ENCODE results near the gene URI1. TPM values are rescaled to one million over a fixed set of nuclear protein-coding genes. Genes with fewer than 3 reads are reported as not detected.

The URI1 gene
- total RNA-seq, 4 donors from 2014 or later, result 19.3 to 68.3 (median 43.6) TPM

GRCh38 chr19:30044273-30045248 lies 102.5 kb downstream of the URI1 start:
- no peaks in the 10 kb centered on the region for H3K9me3 ChIP-seq
- H3K27me3 ChIP-seq, result no peaks in the 10 kb centered on the region
- TF ChIP-seq CTCF (IDR thresholded peaks at IDR 0.05) (no peak), POLR2A (IDR thresholded peaks at IDR 0.05) (no peak)
- 91 to 95% methylated on average over 12 to 13 of the region's 13 CpGs for WGBS, 2 donors
- H3K27ac ChIP-seq, result no peak overlapping the region
- DNase-seq, result no peak
- no peak overlapping the region for H3K4me3 ChIP-seq
- intact Hi-C loops (cut with DNase I), result no loop called here
- H3K4me1 ChIP-seq, result no peaks in the 10 kb centered on the region
- H3K36me3 ChIP-seq, result no peaks in the 10 kb centered on the region

- Histone ChIP-seq H3K4me1 (no peaks in the 10 kb centered on the region), H3K27me3 (no peaks in the 10 kb centered on the region), H3K9me3 (no peaks in the 10 kb centered on the region), H3K27ac (no peak overlapping the region), H3K36me3 (no peaks in the 10 kb centered on the region), H3K4me3 (no peak overlapping the region)
- TF ChIP-seq CTCF (IDR thresholded peaks at IDR 0.05) (no peak), POLR2A (IDR thresholded peaks at IDR 0.05) (no peak)
- DNase-seq, result no peak
- WGBS, 2 donors, result 41 to 51% methylated on average over 4 of the region's 4 CpGs
- intact Hi-C loops (cut with DNase I), result no loop called here
These were observed 104.5 kb downstream of the URI1 start for GRCh38 chr19:30046522-30046921.

GRCh38 chr19:30047432-30047831 lies 105.4 kb downstream of the URI1 start:
- Histone ChIP-seq H3K4me1 (no peaks in the 10 kb centered on the region), H3K27me3 (no peaks in the 10 kb centered on the region), H3K36me3 (no peaks in the 10 kb centered on the region), H3K9me3 (no peaks in the 10 kb centered on the region), H3K4me3 (no peak overlapping the region), H3K27ac (no peak overlapping the region)
- intact Hi-C loops (cut with DNase I), result no loop called here
- 81 to 86% methylated on average over 3 to 7 of the region's 8 CpGs for WGBS, 2 donors
- TF ChIP-seq CTCF (IDR thresholded peaks at IDR 0.05) (no peak), POLR2A (IDR thresholded peaks at IDR 0.05) (no peak)
- no peak for DNase-seq

GRCh38 chr19:30049226-30049625 lies 107.2 kb downstream of the URI1 start:
- H3K36me3 ChIP-seq, result no peaks in the 10 kb centered on the region
- intact Hi-C loops (cut with DNase I), result no loop called here
- 44 to 75% methylated on average over 4 of the region's 4 CpGs for WGBS, 2 donors
- H3K4me3 ChIP-seq, result no peak overlapping the region
- no peaks in the 10 kb centered on the region for H3K4me1 ChIP-seq
- TF ChIP-seq CTCF (IDR thresholded peaks at IDR 0.05), result no peak
- no peak for TF ChIP-seq POLR2A (IDR thresholded peaks at IDR 0.05)
- DNase-seq, result no peak
- no peak overlapping the region for H3K27ac ChIP-seq
- no peaks in the 10 kb centered on the region for H3K27me3 ChIP-seq
- no peaks in the 10 kb centered on the region for H3K9me3 ChIP-seq

- intact Hi-C loops (cut with DNase I), result no loop called here
- no peak for DNase-seq
- no peak overlapping the region for H3K4me3 ChIP-seq
- TF ChIP-seq POLR2A (IDR thresholded peaks at IDR 0.05) (no peak), CTCF (IDR thresholded peaks at IDR 0.05) (no peak)
- H3K27me3 ChIP-seq, result no peaks in the 10 kb centered on the region
- no peak overlapping the region for H3K27ac ChIP-seq
- H3K36me3 ChIP-seq, result no peaks in the 10 kb centered on the region
- H3K9me3 ChIP-seq, result no peaks in the 10 kb centered on the region
- no peaks in the 10 kb centered on the region for H3K4me1 ChIP-seq
- WGBS, 2 donors, result 55 to 64% methylated on average over 12 to 13 of the region's 13 CpGs
These were observed 108.0 kb downstream of the URI1 start for GRCh38 chr19:30049846-30050667.
